Kasumi-1 (cell line): ENCODE results near the gene OR10P1.

Experiments used
- DNase-seq, 2 experiments: peaks; one replicate each; lab custom pipeline; 2025; lab: John Stamatoyannopoulos, UW

OR10P1 gene

DNA sequence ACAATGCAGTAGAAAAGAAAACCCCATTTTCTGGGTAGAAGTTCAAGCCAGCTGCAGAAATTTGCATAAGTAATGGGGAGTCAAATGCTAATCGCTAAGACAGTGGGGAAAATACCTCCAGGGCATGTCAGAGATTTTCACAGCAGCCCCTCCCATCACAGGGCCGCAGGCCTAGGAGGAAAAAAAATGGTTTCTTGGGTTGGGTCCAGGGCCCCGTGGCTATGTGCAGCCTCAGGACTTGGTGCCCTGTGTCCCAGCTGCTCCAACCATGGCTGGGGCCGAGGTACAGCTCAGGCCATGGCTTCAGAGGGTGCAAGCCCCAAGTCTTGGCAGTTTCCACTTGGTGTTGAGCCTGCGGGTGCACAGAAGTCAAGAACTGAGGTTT is 14.6 kb downstream of the OR10P1 start:
- DNase-seq: no peak

- no peak for DNase-seq
Observed at GRCh38 chr12:55652352-55652751, 15.7 kb downstream of the OR10P1 start.

DNA sequence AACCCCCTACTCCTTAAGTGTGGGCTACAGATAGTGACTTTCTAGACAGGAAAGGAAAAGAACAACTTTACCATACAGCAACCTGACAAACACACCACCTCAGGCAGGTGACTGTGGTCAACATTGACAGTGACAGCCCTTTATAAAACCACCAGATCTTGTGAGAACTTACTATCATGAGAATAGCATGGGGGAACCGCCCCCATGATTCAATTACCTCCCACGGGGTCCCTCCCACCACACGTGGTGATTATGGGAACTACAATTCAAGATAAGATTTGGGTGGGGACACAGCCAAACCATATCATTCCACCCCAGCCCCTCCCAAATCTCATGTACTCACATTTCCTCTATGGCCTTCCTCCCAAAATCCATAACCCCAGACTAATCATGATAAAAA is 16.3 kb downstream of the OR10P1 start:
- no peak for DNase-seq

- DNase-seq: no peak
Observed at GRCh38 chr12:55654511-55655214, 18.0 kb downstream of the OR10P1 start.

DNA sequence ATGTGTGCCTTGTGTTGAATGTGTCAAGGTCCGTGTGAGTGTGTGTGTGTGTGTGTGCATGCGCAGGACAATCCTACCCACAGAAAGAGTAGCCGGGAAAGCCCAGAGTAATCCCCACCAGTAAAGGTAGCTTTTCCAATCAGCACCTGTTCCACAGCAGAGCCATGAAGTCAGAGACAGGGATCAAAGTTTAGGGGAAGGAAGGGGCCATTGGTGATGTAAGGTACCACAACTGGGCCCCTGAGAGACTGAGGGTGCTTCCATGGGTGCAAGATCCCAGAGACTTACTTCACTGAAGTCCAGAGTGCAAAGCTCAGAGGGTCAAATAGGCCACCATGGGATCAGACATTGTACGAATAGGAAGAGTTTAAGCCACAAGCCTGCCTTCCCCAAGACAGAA is 20.5 kb downstream of the OR10P1 start:
- DNase-seq: no peak

DNA sequence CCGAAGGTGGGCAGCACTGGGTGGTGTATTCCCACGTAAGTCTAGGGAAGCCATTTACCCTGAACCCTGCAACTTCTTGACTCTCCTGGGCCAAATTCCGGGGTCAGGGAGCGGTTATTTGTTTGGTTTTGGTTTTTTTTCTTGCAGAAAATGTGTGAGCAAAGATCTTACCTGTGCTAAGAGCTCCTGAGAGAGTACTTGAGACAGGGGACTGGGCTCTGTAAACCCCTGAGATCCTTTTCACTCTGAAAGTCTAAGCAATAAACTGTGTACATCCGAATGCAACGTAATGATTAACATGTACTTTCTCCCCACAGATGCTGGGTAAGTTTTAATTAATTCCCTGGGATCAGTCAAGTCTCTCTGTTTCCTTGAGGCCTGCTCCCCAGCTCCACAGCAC is 21.5 kb downstream of the OR10P1 start:
- DNase-seq: no peak

DNA sequence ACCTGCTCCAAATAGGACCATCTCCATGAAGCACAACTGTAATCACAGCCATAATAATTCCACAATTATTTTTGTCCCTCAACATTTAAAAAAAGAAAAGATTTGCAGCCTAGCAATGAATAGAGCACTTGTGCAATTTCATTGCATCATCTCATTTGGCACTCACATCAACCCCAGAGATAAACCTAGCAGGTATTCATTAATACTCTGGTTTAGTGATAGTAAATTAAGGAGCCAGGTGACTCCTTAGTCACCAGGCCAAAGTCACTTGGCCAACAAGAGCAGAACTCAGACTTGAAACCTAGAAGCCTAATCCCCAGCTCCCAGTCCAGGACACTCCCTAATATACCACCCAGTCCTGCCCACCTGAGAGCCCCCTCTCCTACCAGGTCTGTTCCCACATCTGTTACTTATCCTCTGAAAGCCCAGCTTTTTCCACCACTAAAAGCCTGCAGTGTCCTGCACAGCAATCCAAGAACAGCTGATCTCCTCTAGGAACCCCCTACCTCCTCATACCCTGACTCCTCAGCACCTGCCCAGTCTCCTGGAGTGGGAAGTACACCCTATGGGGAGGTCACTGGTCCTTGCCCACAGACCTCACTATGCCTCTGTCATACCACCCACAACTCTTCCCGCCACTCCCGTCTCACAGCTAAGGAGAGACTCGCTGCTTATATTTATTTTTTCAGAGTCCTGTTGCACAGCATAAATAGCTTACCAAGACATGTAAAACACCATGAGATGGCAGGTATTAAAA is 22.1 kb downstream of the OR10P1 start:
- no peak for DNase-seq

GRCh38 chr12:55659486-55660385 is 23.0 kb downstream of the OR10P1 start:
- no peak for DNase-seq

- no peak for DNase-seq
Observed at GRCh38 chr12:55663391-55663790, 26.7 kb downstream of the OR10P1 start.

GRCh38 chr12:55664826-55665225 is 28.1 kb downstream of the OR10P1 start:
- no peak for DNase-seq

DNA sequence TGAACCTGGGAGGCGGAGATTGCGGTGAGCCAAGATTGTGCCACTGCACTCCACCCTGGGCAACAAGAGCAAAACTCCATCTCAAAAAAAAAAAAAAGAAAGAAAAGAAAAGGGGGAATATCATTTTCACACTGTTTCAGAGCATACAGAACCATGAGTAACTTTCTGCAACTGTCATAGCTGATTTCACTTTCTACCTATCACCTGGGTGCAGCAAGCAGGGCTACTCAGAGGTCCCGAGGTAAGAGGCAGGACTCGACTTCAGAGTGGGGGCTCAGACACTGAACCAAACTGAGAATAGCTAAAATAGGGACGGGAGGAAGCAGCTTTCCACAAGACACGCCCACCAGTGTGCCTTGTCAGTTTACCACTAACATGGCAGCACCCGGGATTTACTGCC is 29.8 kb downstream of the OR10P1 start:
- no peak for DNase-seq

- no peak for DNase-seq
Observed at GRCh38 chr12:55670276-55670675, 33.6 kb downstream of the OR10P1 start.

GRCh38 chr12:55671746-55672145 is 35.1 kb downstream of the OR10P1 start:
- no peak for DNase-seq

- DNase-seq: no peak
Observed at GRCh38 chr12:55673638-55674037, 36.9 kb downstream of the OR10P1 start.

- DNase-seq: no peak
Observed at GRCh38 chr12:55675666-55676065, 39.0 kb downstream of the OR10P1 start.

DNA sequence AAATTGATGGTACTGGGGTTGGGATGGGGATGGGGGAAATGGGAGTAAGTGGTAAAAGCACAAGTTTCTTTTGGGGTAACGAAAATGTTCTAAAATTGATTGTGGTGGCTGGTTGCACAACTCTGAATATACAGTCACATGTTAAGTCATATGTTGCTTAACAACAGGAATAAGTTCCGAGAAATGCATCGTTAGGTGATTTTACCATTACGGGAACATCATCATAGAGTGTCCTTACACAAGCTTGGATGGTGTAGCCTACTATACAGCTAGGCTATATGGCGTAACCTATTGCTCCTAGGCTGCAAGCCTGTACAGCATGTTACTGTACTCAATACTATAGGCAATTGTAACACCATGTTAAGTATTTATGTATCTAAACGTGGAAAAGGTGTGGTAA is 40.0 kb downstream of the OR10P1 start:
- DNase-seq: no peak

DNA sequence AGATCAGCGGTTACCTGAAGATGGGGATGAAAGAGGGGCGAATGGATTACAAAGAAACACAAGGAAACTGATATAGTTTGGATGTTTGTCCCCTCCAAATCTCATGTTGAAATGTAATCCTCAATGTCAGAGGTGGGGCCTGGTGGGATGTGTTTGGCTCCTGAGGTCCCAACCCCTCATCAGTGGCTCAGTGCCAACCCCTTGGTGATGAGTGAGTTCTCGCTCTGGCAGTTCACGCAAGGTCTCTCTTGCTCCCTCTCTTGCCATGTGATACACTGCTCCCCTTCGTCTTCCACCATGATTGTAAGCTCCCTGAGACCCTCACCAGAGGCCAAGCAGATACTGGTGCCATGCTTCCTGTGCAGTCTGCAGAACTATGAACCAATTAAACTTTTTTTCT is 43.0 kb downstream of the OR10P1 start:
- DNase-seq: no peak

DNA sequence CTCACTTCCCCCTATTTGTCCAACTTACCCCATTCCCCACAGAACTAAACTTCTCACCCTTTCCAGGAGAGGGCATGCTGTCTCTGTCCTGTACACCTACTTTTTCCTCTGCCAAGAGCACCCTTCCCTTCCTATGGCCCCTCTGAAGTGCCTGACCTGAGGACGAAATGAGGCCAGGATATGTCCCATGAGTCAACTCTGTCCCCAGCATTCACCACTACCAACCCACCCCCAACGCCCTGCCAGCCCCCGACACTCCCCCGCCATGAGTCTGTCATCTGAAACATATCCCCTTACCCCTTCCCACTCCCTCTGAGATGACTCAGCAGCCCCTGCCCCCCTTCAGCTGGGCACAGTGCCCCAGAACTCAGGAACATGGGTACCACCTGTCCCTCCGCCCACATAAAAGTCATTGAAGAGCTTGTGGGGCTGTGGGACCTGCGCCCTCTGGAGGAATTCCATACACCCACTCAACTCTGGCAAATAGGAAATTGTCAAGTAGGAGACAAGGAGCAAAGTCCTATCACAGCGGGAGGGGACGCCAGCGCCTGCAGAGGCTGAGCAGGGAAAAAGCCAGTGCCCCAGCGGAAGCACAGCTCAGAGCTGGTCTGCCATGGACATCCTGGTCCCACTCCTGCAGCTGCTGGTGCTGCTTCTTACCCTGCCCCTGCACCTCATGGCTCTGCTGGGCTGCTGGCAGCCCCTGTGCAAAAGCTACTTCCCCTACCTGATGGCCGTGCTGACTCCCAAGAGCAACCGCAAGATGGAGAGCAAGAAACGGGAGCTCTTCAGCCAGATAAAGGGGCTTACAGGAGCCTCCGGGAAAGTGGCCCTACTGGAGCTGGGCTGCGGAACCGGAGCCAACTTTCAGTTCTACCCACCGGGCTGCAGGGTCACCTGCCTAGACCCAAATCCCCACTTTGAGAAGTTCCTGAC is 44.7 kb downstream of the OR10P1 start:
- DNase-seq: peak; percentile 46 to 64

GRCh38 chr12:55682087-55682796 is 45.5 kb downstream of the OR10P1 start:
- no peak for DNase-seq

DNA sequence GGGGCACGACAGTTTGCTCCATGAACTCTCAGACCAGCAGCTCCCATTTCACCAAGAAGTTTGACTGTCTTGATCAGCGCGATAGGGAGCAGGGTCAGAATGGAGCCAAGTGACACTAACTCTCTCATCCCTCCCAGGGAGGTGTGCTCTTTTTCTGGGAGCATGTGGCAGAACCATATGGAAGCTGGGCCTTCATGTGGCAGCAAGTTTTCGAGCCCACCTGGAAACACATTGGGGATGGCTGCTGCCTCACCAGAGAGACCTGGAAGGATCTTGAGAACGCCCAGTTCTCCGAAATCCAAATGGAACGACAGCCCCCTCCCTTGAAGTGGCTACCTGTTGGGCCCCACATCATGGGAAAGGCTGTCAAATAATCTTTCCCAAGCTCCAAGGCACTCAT is 47.0 kb downstream of the OR10P1 start:
- DNase-seq: no peak
